DND-41 (cell line): ENCODE data around the gene USP28.
A peak's percentile ranks its signal among the peaks of the same experiment; 100 is the strongest.

ENCODE experiments used
- ATAC-seq: fragments of 200-7000 bp; cut with Tn5 transposase; 3 replicates; pipeline ENCODE4 v1.9.1; 2021; ENCODE audit warnings: low read depth; ENCODE audit not compliant: insufficient read depth
- DNase-seq: peaks from one replicate; pipeline ENCODE4 v3.0.0-alpha.2; 2020
- H2AFZ ChIP-seq: 2 replicates; pipeline ENCODE4 v1.6.0; 2012; ENCODE audit warnings: low read depth, low read length
- H3K27ac ChIP-seq: 2 replicates; pipeline ENCODE4 v1.5.1; 2012; ENCODE audit warnings: low read length, inconsistent platforms
- H3K27me3 ChIP-seq: fragments of 200-600 bp; sonication (generic); 2 replicates; pipeline ENCODE4 v1.6.0; 2012; ENCODE audit warnings: low read length, mild to moderate bottlenecking, inconsistent platforms; ENCODE audit not compliant: insufficient read depth, poor library complexity
- H3K36me3 ChIP-seq: 2 replicates; pipeline ENCODE4 v1.5.1; 2012; ENCODE audit warnings: low read length, inconsistent platforms; ENCODE audit not compliant: insufficient read depth
- H3K4me1 ChIP-seq: 2 replicates; pipeline ENCODE4 v1.5.1; 2012; ENCODE audit warnings: mild to moderate bottlenecking, low read length; ENCODE audit not compliant: insufficient read depth
- H3K4me2 ChIP-seq: 2 replicates; pipeline ENCODE4 v1.6.0; 2012; ENCODE audit warnings: mild to moderate bottlenecking, moderate library complexity, low read length, inconsistent platforms; ENCODE audit not compliant: insufficient read depth
- H3K4me3 ChIP-seq, 2 experiments: fragments of 200-600 bp in 1 of 2; shearing (Covaris generic) in 1 of 2; 2 replicates each; pipeline ENCODE4 v1.5.1; 2012 to 2016; ENCODE audit warnings: inconsistent platforms in 2 of 2, low read length in 2 of 2, mild to moderate bottlenecking in 2 of 2, low read depth in 1 of 2, moderate library complexity in 1 of 2
- H3K79me2 ChIP-seq: 2 replicates; pipeline ENCODE4 v1.6.0; 2012; ENCODE audit warnings: low read length, inconsistent platforms; ENCODE audit not compliant: insufficient read depth
- H3K9ac ChIP-seq: 2 replicates; pipeline ENCODE4 v1.6.0; 2012; ENCODE audit warnings: low read depth, mild to moderate bottlenecking, inconsistent platforms, low read length, moderate library complexity
- H3K9me3 ChIP-seq: 2 replicates; pipeline ENCODE4 v1.5.1; 2012; ENCODE audit warnings: low read length, moderate library complexity, mild to moderate bottlenecking, inconsistent platforms; ENCODE audit not compliant: insufficient read depth, severe bottlenecking
- H4K20me1 ChIP-seq: 2 replicates; pipeline ENCODE4 v1.6.0; 2012; ENCODE audit warnings: low read length; ENCODE audit not compliant: insufficient read depth
- CTCF ChIP-seq: IDR thresholded peaks from 2 replicates; pipeline ENCODE4 v1.5.1; 2012; ENCODE audit warnings: borderline replicate concordance, low read length, moderate library complexity, mild to moderate bottlenecking; ENCODE audit not compliant: poor library complexity, severe bottlenecking; ENCODE audit errors: extremely low read depth
- EZH2 ChIP-seq: IDR thresholded peaks from 3 replicates; pipeline ENCODE4 v1.6.1; 2012; ENCODE audit warnings: borderline replicate concordance, low read depth, mild to moderate bottlenecking, moderate library complexity, low read length, inconsistent platforms; ENCODE audit not compliant: severe bottlenecking

USP28 gene

DNA sequence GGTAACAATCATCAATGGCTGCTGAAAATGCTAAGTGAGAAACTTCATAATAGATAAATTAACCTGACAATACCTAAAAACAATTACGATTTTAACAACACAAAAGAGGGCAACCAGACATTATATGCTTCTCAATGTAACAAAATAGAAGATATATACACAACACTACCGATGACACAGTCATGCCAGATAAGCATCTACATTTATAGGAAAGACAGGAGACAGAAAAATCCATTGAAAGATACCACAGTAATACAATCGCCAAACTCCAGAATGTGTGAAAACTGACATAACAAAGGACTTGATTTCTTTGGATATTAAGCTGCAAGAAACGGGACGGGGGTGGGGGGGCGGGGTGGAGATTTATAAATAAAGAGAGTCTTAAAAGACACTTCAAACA lies 28.3 kb downstream of the USP28 start:
- Histone ChIP-seq H3K4me2 (no peak overlapping the region), H3K36me3 (peaks cover 22% of the 10 kb centered on the region), H3K4me3 (no peak overlapping the region), H3K4me1 (no peaks in the 10 kb centered on the region), H3K9ac (no peak overlapping the region), H2AFZ (no peak overlapping the region), H4K20me1 (no peaks in the 10 kb centered on the region), H3K27ac (no peak overlapping the region), H3K27me3 (no peaks in the 10 kb centered on the region), H3K9me3 (no peaks in the 10 kb centered on the region), H3K79me2 (no peaks in the 10 kb centered on the region)
- TF ChIP-seq CTCF (no peak), EZH2 (no peak)
- DNase-seq = no peak
- ATAC-seq = no peak

DNA sequence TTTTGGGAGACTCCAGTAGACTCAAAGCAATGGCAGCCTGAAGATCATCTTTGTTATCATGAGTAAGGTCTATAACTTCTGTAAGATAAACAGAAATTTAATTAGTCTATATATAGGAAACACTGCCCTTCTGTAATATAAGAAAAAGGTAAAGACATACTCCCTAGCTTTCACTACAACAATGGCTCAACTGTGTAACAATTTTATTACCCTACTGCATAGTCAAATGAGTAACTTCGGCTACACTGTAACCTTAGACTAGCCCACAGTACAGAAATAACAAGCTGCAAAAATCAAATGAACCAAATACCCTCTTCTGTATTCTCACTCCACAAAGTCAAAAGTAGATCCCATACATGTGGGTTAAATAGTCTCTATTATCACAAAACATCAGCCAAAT lies 33.7 kb downstream of the USP28 start:
- Histone ChIP-seq H3K27ac (no peak overlapping the region), H3K79me2 (no peaks in the 10 kb centered on the region), H3K4me2 (no peak overlapping the region), H3K27me3 (no peaks in the 10 kb centered on the region), H3K4me3 (no peak overlapping the region), H3K9ac (no peak overlapping the region), H4K20me1 (no peaks in the 10 kb centered on the region), H3K9me3 (no peaks in the 10 kb centered on the region), H3K4me1 (no peaks in the 10 kb centered on the region), H3K36me3 (peaks cover 31% of the 10 kb centered on the region), H2AFZ (no peak overlapping the region)
- no peak for TF ChIP-seq EZH2
- no peak for TF ChIP-seq CTCF
- no peak for ATAC-seq
- DNase-seq = no peak

GRCh38 chr11:113840932-113841664 lies 34.3 kb downstream of the USP28 start:
- no peak overlapping the region for H3K9ac ChIP-seq

More at GRCh38 chr11:113840932-113841664, 34.3 kb downstream of the USP28 start:
- Histone ChIP-seq H3K79me2 (no peaks in the 10 kb centered on the region), H3K27me3 (no peaks in the 10 kb centered on the region), H3K4me3 (no peak overlapping the region), H4K20me1 (no peaks in the 10 kb centered on the region), H3K36me3 (peaks cover 31% of the 10 kb centered on the region), H3K4me2 (no peak overlapping the region), H3K27ac (no peak overlapping the region), H3K4me1 (no peaks in the 10 kb centered on the region), H3K9me3 (no peaks in the 10 kb centered on the region), H2AFZ (no peak overlapping the region)
- 0 out of 3 replicates have a peak, but pooled peaks have one; percentile 44 for ATAC-seq
- no peak for TF ChIP-seq EZH2
- TF ChIP-seq CTCF = no peak
- DNase-seq = no peak
